Measurements from ENCODE around the gene CYB5R3.

DNA sequence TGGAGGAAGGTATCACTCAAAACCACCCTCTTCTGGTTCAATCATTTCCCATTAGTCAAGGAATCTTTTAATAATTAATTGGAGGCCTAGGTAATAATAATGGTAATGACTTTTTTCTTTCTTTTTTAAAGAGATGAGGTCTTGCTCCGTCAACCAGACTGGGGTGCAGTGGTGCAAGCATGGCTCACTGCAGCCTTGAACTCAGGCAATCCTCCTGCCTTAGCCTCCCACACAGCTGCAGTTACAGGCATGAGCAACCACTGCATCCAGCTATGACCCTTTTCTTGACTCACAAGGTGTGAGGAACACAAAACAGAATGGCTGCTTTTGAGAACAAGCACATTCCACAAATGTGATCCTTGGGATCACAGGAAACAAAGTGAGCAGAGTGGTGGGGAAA, 38.1 kb downstream of the CYB5R3 start:
- TF ChIP-seq EP300 (IDR thresholded peaks at IDR 0.05) = no peak
- TF ChIP-seq, protein P1, sequence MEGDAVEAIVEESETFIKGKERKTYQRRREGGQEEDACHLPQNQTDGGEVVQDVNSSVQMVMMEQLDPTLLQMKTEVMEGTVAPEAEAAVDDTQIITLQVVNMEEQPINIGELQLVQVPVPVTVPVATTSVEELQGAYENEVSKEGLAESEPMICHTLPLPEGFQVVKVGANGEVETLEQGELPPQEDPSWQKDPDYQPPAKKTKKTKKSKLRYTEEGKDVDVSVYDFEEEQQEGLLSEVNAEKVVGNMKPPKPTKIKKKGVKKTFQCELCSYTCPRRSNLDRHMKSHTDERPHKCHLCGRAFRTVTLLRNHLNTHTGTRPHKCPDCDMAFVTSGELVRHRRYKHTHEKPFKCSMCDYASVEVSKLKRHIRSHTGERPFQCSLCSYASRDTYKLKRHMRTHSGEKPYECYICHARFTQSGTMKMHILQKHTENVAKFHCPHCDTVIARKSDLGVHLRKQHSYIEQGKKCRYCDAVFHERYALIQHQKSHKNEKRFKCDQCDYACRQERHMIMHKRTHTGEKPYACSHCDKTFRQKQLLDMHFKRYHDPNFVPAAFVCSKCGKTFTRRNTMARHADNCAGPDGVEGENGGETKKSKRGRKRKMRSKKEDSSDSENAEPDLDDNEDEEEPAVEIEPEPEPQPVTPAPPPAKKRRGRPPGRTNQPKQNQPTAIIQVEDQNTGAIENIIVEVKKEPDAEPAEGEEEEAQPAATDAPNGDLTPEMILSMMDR (IDR thresholded peaks at IDR 0.05) = no peak
